Neural cell (in vitro differentiated cells): ENCODE measurements around the gene PLD4.

ENCODE experiments used
- CTCF ChIP-seq: fragments of 450-650 bp; IDR thresholded peaks from 2 replicates; pipeline ENCODE4 v1.5.1; 2014; ENCODE audit warnings: antibody characterized with exemption, mild to moderate bottlenecking, moderate library complexity; ENCODE audit not compliant: poor library complexity, severe bottlenecking
- EP300 ChIP-seq: fragments of 450-650 bp; conservative IDR thresholded peaks from 2 replicates; pipeline ENCODE4 v1.6.1; 2014; ENCODE audit warnings: antibody characterized with exemption, mild to moderate bottlenecking, moderate library complexity; ENCODE audit not compliant: poor library complexity, severe bottlenecking
- EZH2 ChIP-seq: fragments of 200-600, 300-800 bp; shearing (Covaris generic), sonication (generic); IDR thresholded peaks from 2 replicates; pipeline ENCODE4 v1.6.1; 2014; ENCODE audit warnings: antibody characterized with exemption, low read length, borderline replicate concordance, mild to moderate bottlenecking; ENCODE audit not compliant: insufficient read depth, poor library complexity, severe bottlenecking
- POLR2AphosphoS5 ChIP-seq: IDR thresholded peaks from 2 replicates; pipeline ENCODE4 v1.6.1; 2012
- RAD21 ChIP-seq: fragments of 450-650 bp; conservative IDR thresholded peaks from 2 replicates; pipeline ENCODE4 v1.6.1; 2014; ENCODE audit warnings: antibody characterized with exemption, mild to moderate bottlenecking, moderate library complexity
- REST ChIP-seq: IDR thresholded peaks from 2 replicates; pipeline ENCODE4 v1.6.1; 2012; ENCODE audit warnings: borderline replicate concordance
- TAF1 ChIP-seq: IDR thresholded peaks from 2 replicates; pipeline ENCODE4 v1.6.1; 2012; ENCODE audit warnings: low read depth

GRCh38 chr14:104900639-104901512 is 23.8 kb upstream of the PLD4 start:
- TF ChIP-seq POLR2AphosphoS5 = no peak
- no peak for TF ChIP-seq TAF1
- TF ChIP-seq CTCF = no peak
- TF ChIP-seq REST = no peak
- no peak for TF ChIP-seq EP300
- no peak for TF ChIP-seq RAD21
- TF ChIP-seq EZH2 = no peak
